IMR-90 (cell line): ENCODE results near the gene EHF. TPM values are rescaled to one million over a fixed set of nuclear protein-coding genes. Genes with fewer than 3 reads are reported as not detected.

Source experiments
- ATAC-seq: fragments of 200-7000 bp; cut with Tn5 transposase; 2 replicates; pipeline ENCODE4 v1.9.1; 2020; ENCODE audit warnings: low read depth, mild to moderate bottlenecking, moderate library complexity
- BruUV-seq: library from RNA; stranded (reverse); fragments of 400-500 nt; replicated peaks from 2 replicates; lab custom pipeline; 2021; lab: Mats Ljungman, UMichigan
- CTCF ChIA-PET: fragments of 300-600 bp; formaldehyde crosslinking; extraction: SDS; loops from one replicate; lab custom pipeline; 2021; ENCODE audit warnings: antibody characterized with exemption; lab: Yijun Ruan, JAX
- POLR2A ChIA-PET: fragments of 300-600 bp; sonication (Branson Sonifier 250); formaldehyde crosslinking; loops from one replicate; lab custom pipeline; 2022; ENCODE audit warnings: antibody characterized with exemption; ENCODE audit not compliant: unreplicated experiment; lab: Charles Lee
- DNase-seq: peaks from one replicate; pipeline ENCODE4 v3.0.0; 2013
- H2AFZ ChIP-seq: replicated peaks from 2 replicates; pipeline ENCODE3; 2013; ENCODE audit warnings: low read length, mild to moderate bottlenecking; ENCODE audit not compliant: poor library complexity
- H2AK5ac ChIP-seq: 2 replicates; pipeline ENCODE4 v1.6.1; 2013; ENCODE audit warnings: low read depth, low read length, inconsistent platforms
- H2AK9ac ChIP-seq: replicated peaks from 2 replicates; pipeline ENCODE3; 2013; ENCODE audit warnings: mild to moderate bottlenecking, low read depth, low read length, moderate library complexity; ENCODE audit not compliant: poor library complexity
- H2BK120ac ChIP-seq: 2 replicates; pipeline ENCODE4 v1.6.1; 2013; ENCODE audit warnings: low read depth, low read length, inconsistent platforms
- H2BK15ac ChIP-seq: 3 replicates; pipeline ENCODE4 v1.6.1; 2013; ENCODE audit warnings: low read depth, low read length, inconsistent platforms
- H2BK20ac ChIP-seq: 2 replicates; pipeline ENCODE4 v1.6.1; 2013; ENCODE audit warnings: low read depth, mild to moderate bottlenecking, inconsistent platforms, low read length, moderate library complexity
- H2BK5ac ChIP-seq: 2 replicates; pipeline ENCODE4 v1.6.1; 2013; ENCODE audit warnings: mild to moderate bottlenecking, low read depth, low read length, inconsistent platforms; ENCODE audit not compliant: poor library complexity, severe bottlenecking
- H3K14ac ChIP-seq: replicated peaks from 2 replicates; pipeline ENCODE4 v1.6.1; 2013; ENCODE audit warnings: low read depth, low read length, inconsistent platforms
- H3K18ac ChIP-seq: 2 replicates; pipeline ENCODE4 v1.6.1; 2013; ENCODE audit warnings: low read depth, low read length, control low read depth
- H3K23ac ChIP-seq: 2 replicates; pipeline ENCODE4 v1.6.1; 2013; ENCODE audit warnings: low read depth, low read length, inconsistent platforms
- H3K27ac ChIP-seq: 2 replicates; pipeline ENCODE4 v1.5.1; 2013; ENCODE audit warnings: mild to moderate bottlenecking, control low read depth, low read length; ENCODE audit not compliant: insufficient read depth
- H3K27me3 ChIP-seq: 2 replicates; pipeline ENCODE4 v1.6.1; 2013; ENCODE audit warnings: low read length; ENCODE audit not compliant: control insufficient read depth, insufficient read depth
- H3K36me3 ChIP-seq: 2 replicates; pipeline ENCODE4 v1.6.1; 2013; ENCODE audit warnings: low read length, mixed read lengths; ENCODE audit not compliant: control insufficient read depth, insufficient read depth
- H3K4ac ChIP-seq: 2 replicates; pipeline ENCODE4 v1.6.1; 2013; ENCODE audit warnings: low read depth, low read length, inconsistent platforms
- H3K4me1 ChIP-seq: 2 replicates; pipeline ENCODE4 v1.6.1; 2013; ENCODE audit warnings: low read length, mixed read lengths; ENCODE audit not compliant: control insufficient read depth, insufficient read depth
- H3K4me2 ChIP-seq: 2 replicates; pipeline ENCODE4 v1.6.1; 2013; ENCODE audit warnings: low read depth, mild to moderate bottlenecking, control low read depth, low read length, moderate library complexity
- H3K4me3 ChIP-seq: 2 replicates; pipeline ENCODE4 v1.5.1; 2013; ENCODE audit warnings: low read depth, mild to moderate bottlenecking, control low read depth, low read length, moderate library complexity; ENCODE audit not compliant: insufficient read depth
- H3K56ac ChIP-seq: 2 replicates; pipeline ENCODE4 v1.6.1; 2013; ENCODE audit warnings: low read length, inconsistent platforms; ENCODE audit not compliant: insufficient read depth; ENCODE audit errors: extremely low read depth
- H3K79me1 ChIP-seq, 2 experiments: 2 replicates each; pipeline ENCODE4 v1.6.1; 2013; ENCODE audit warnings: low read length in 2 of 2, inconsistent platforms in 1 of 2, low read depth in 1 of 2
- H3K9ac ChIP-seq: 2 replicates; pipeline ENCODE4 v1.6.1; 2013; ENCODE audit warnings: low read depth, low read length, control low read depth
- H3K9me1 ChIP-seq: 2 replicates; pipeline ENCODE4 v1.6.1; 2013; ENCODE audit warnings: low read length, inconsistent platforms; ENCODE audit not compliant: insufficient read depth
- H3K9me3 ChIP-seq: 2 replicates; pipeline ENCODE4 v1.6.1; 2013; ENCODE audit warnings: low read length; ENCODE audit not compliant: control insufficient read depth, insufficient read depth
- H4K20me1 ChIP-seq: 2 replicates; pipeline ENCODE4 v1.6.1; 2013; ENCODE audit warnings: low read length, inconsistent platforms; ENCODE audit not compliant: insufficient read depth
- H4K5ac ChIP-seq: 2 replicates; pipeline ENCODE4 v1.6.1; 2013; ENCODE audit warnings: mild to moderate bottlenecking, low read depth, low read length, control low read depth
- H4K8ac ChIP-seq, 2 experiments: 2 replicates each; pipeline ENCODE4 v1.6.1; 2013; ENCODE audit warnings: low read depth in 2 of 2, low read length in 2 of 2, control low read depth in 1 of 2, inconsistent platforms in 1 of 2
- H4K91ac ChIP-seq: 2 replicates; pipeline ENCODE4 v1.6.1; 2013; ENCODE audit warnings: low read depth, low read length, inconsistent platforms; ENCODE audit not compliant: insufficient read depth
- ELK1 ChIP-seq: fragments of 150-350 bp; IDR thresholded peaks from 2 replicates; pipeline ENCODE4 v1.6.1; 2016; ENCODE audit warnings: low read depth, mild to moderate bottlenecking, low read length, moderate library complexity, borderline replicate concordance
- RFX5 ChIP-seq: IDR thresholded peaks from 2 replicates; pipeline ENCODE4 v1.8.0; 2012; ENCODE audit warnings: low read depth, mild to moderate bottlenecking, low read length, moderate library complexity
- WGBS, 2 experiments: methylation state at CpG; one replicate each; pipeline versions ENCODE4 v1.1.5 to v1.1.7; 2013; ENCODE audit warnings: missing lambda C conversion rate in 2 of 2; ENCODE audit not compliant: insufficient read length in 1 of 2; ENCODE audit errors: extremely low coverage in 2 of 2; 5-methylcytosine and 5-hydroxymethylcytosine counted together
- dilution Hi-C: fragments of 300-500 bp; cut with HindIII; formaldehyde crosslinking; loops from one replicate; pipeline ENCODE4 v1.14.3; 2018; ENCODE audit warnings: low sequenced_read_pairs; ENCODE audit not compliant: unreplicated experiment
- in situ Hi-C: fragments of 300-500 bp; cut with MboI; formaldehyde crosslinking; loops from 3 replicates; pipeline ENCODE4 v1.14.3; 2019; ENCODE audit warnings: low sequenced_read_pairs, inconsistent platforms, mixed read lengths
- intact Hi-C: fragments of 100-400 bp; cut with micrococcal nuclease; formaldehyde crosslinking; loops from 2 replicates; pipeline ENCODE4 v1.10.0; 2022
- polyA plus RNA-seq, 3 experiments: library from polyadenylated mRNA; depleted of rRNA; stranded (reverse); fragments of >200 nt; gene quantifications; 2 replicates each; pipeline ENCODE4 v1.2.3, GENCODE V29; 2012; ENCODE audit warnings: low replicate concordance in 1 of 3
- total RNA-seq: library from RNA; depleted of rRNA; stranded (reverse); fragments of >200 nt; gene quantifications from 2 replicates; pipeline ENCODE4 v1.2.3, GENCODE V29; 2012

The EHF gene
- total and polyA plus RNA-seq, 2 of the 4 experiments (the other 2 are of a cell fraction): under 0.01 TPM; not detected in 1

- H3K9me1 ChIP-seq: peaks cover 16% of the 10 kb centered on the region
- CTCF ChIA-PET: interaction anchor here (1.1 kb wide), 1 partner anchor 15 kb away, joined by 6 read pairs; no protein-coding TSS in a partner anchor
- H4K91ac ChIP-seq: peak overlapping the region; percentile 99
- no peaks in the 10 kb centered on the region for H4K20me1 ChIP-seq
- no peaks in the 10 kb centered on the region for H3K36me3 ChIP-seq
- ATAC-seq (peak; percentile 51), DNase-seq (peak; percentile 61)
- peak overlapping the region; percentile 97 for H3K4ac ChIP-seq
- BruUV-seq: no TSS peak
- H3K9ac ChIP-seq: 0 out of 2 replicates have a peak overlapping the region, but pooled peaks have one; percentile 26
- H3K4me1 ChIP-seq: peaks cover 18% of the 10 kb centered on the region
- peak overlapping the region; percentile 53 for H3K27ac ChIP-seq
- H2AK5ac ChIP-seq: peak overlapping the region; percentile 91
- no peak overlapping the region for H3K4me3 ChIP-seq
- peak overlapping the region; percentile 99 for H2BK15ac ChIP-seq
- peak overlapping the region; percentile 68 for H4K5ac ChIP-seq
- peak overlapping the region; percentile 84 for H2AK9ac ChIP-seq
- in situ Hi-C loops (no loop called here), intact Hi-C loops (no loop called here), dilution Hi-C loops (no loop called here)
- peaks cover 0 to 3% of the 10 kb centered on the region in 2 experiments; a peak in 1 of 4 replicates for H3K79me1 ChIP-seq
- no CpG with 5 or more reads among the region's 2 CpGs for WGBS, 2 experiments
- H3K9me3 ChIP-seq: no peaks in the 10 kb centered on the region; the same call in 1 of the 2 replicates
- peak overlapping the region; percentile 87 for H2BK5ac ChIP-seq
- peak overlapping the region; percentile 98 for H2BK20ac ChIP-seq
- H3K4me2 ChIP-seq: peak overlapping the region; percentile 25; the same call in 1 of the 2 replicates
- peak overlapping the region; percentile 6; the same call in 1 of the 2 replicates for H3K23ac ChIP-seq
- H4K8ac ChIP-seq: peak overlapping the region; percentile 90 to 97
- peak overlapping the region; percentile 100 for H2BK120ac ChIP-seq
- H3K18ac ChIP-seq: peak overlapping the region; percentile 63
- H3K14ac ChIP-seq: peak overlapping the region; percentile 98
- peak overlapping the region; percentile 84 for H2AFZ ChIP-seq
- H3K27me3 ChIP-seq: no peaks in the 10 kb centered on the region
- TF ChIP-seq RFX5 (no peak), ELK1 (no peak)
- POLR2A ChIA-PET: no interaction called here
- peak overlapping the region; percentile 5; the same call in 1 of the 2 replicates for H3K56ac ChIP-seq
Observed at GRCh38 chr11:34601085-34601444, 19.8 kb upstream of the EHF start.
